SK-N-SH treated with all-trans-retinoic acid at 6 μM for 48 hours (cell line): Measurements from ENCODE around the gene NHEJ1.

Source experiments
- ATAC-seq: fragments of 200-7000 bp; cut with Tn5 transposase; 3 replicates; pipeline ENCODE4 v1.9.1; 2020; ENCODE audit warnings: mild to moderate bottlenecking, moderate library complexity
- ARNTL ChIP-seq: fragments of 450-650 bp; formaldehyde crosslinking; IDR thresholded peaks from 2 replicates; pipeline ENCODE4 v1.5.0; 2020; ENCODE audit warnings: low read depth, mild to moderate bottlenecking, moderate library complexity, borderline replicate concordance
- BACH2 ChIP-seq: fragments of 250-450 bp; sonication (Bioruptor Pico); IDR thresholded peaks from 2 replicates; pipeline ENCODE4 v1.9.0; 2021; ENCODE audit warnings: mild to moderate bottlenecking, borderline replicate concordance
- CREB5 ChIP-seq: fragments of 250-450 bp; sonication (Bioruptor Pico); IDR thresholded peaks from 2 replicates; pipeline ENCODE4 v1.5.1; 2020; ENCODE audit warnings: low read depth, mild to moderate bottlenecking, moderate library complexity
- CSDC2 ChIP-seq: fragments of 250-450 bp; sonication (Bioruptor Pico); IDR thresholded peaks from 2 replicates; pipeline ENCODE4 v1.5.0; 2020; ENCODE audit warnings: mild to moderate bottlenecking, moderate library complexity
- ESRRG ChIP-seq: fragments of 250-450 bp; sonication (Bioruptor Pico); IDR thresholded peaks from 2 replicates; pipeline ENCODE4 v1.6.1; 2021; ENCODE audit warnings: mild to moderate bottlenecking
- GLIS3 ChIP-seq: fragments of 250-450 bp; sonication (Bioruptor Pico); IDR thresholded peaks from 2 replicates; pipeline ENCODE4 v1.5.0; 2020; ENCODE audit warnings: mild to moderate bottlenecking, moderate library complexity
- ISL1 ChIP-seq: fragments of 250-450 bp; sonication (Bioruptor Pico); IDR thresholded peaks from 2 replicates; pipeline ENCODE4 v2.1.2; 2022; ENCODE audit warnings: mild to moderate bottlenecking, moderate library complexity
- OSR1 ChIP-seq: fragments of 250-450 bp; sonication (Bioruptor Pico); IDR thresholded peaks from 2 replicates; pipeline ENCODE4 v1.8.0; 2022; ENCODE audit warnings: moderate library complexity, mild to moderate bottlenecking, inconsistent platforms
- POU6F1 ChIP-seq: fragments of 250-450 bp; sonication (Bioruptor Pico); IDR thresholded peaks from 2 replicates; pipeline ENCODE4 v1.8.0; 2021; ENCODE audit warnings: low read depth, mild to moderate bottlenecking, moderate library complexity, borderline replicate concordance
- PPARA ChIP-seq: fragments of 250-450 bp; sonication (Bioruptor Pico); IDR thresholded peaks from 2 replicates; pipeline ENCODE4 v1.5.0; 2020; ENCODE audit warnings: mild to moderate bottlenecking, borderline replicate concordance
- RARB ChIP-seq: fragments of 250-450 bp; sonication (Bioruptor Pico); IDR thresholded peaks from 2 replicates; pipeline ENCODE4 v1.8.0; 2021; ENCODE audit warnings: mild to moderate bottlenecking, moderate library complexity
- SNAI2 ChIP-seq: fragments of 250-450 bp; sonication (Bioruptor Pico); IDR thresholded peaks from 2 replicates; pipeline ENCODE4 v1.5.0; 2020; ENCODE audit warnings: mild to moderate bottlenecking, moderate library complexity
- TCF4 ChIP-seq: fragments of 250-450 bp; sonication (Bioruptor Pico); IDR thresholded peaks from 2 replicates; pipeline ENCODE4 v1.8.0; 2021; ENCODE audit warnings: mild to moderate bottlenecking, moderate library complexity, borderline replicate concordance
- ZC3H10 ChIP-seq: fragments of 250-450 bp; sonication (Bioruptor Pico); IDR thresholded peaks from 2 replicates; pipeline ENCODE4 v1.5.1; 2021; ENCODE audit warnings: mild to moderate bottlenecking, moderate library complexity
- ZFP3 ChIP-seq: fragments of 250-450 bp; sonication (Bioruptor Pico); IDR thresholded peaks from 2 replicates; pipeline ENCODE4 v1.5.0; 2020; ENCODE audit warnings: mild to moderate bottlenecking, moderate library complexity
- ZFP30 ChIP-seq: fragments of 450-650 bp; formaldehyde crosslinking; IDR thresholded peaks from 2 replicates; pipeline ENCODE4 v1.5.0; 2022; ENCODE audit warnings: mild to moderate bottlenecking, moderate library complexity
- ZNF565 ChIP-seq: fragments of 450-650 bp; formaldehyde crosslinking; conservative IDR thresholded peaks from 2 replicates; pipeline ENCODE4 v1.5.0; 2020; ENCODE audit warnings: low read depth, mild to moderate bottlenecking, moderate library complexity
- ZNF70 ChIP-seq: fragments of 450-650 bp; formaldehyde crosslinking; IDR thresholded peaks from 2 replicates; pipeline ENCODE4 v1.5.0; 2020; ENCODE audit warnings: mild to moderate bottlenecking, moderate library complexity
- ZNF8 ChIP-seq: fragments of 450-650 bp; formaldehyde crosslinking; IDR thresholded peaks from 2 replicates; pipeline ENCODE4 v1.5.0; 2020; ENCODE audit warnings: mild to moderate bottlenecking, moderate library complexity
- TF ChIP-seq, protein P1 (sequence below): fragments of 250-450 bp; sonication (Bioruptor Pico); IDR thresholded peaks from 2 replicates; pipeline ENCODE4 v1.8.0; 2020; ENCODE audit warnings: mild to moderate bottlenecking, moderate library complexity, borderline replicate concordance
- TF ChIP-seq, protein P2 (sequence below): fragments of 250-450 bp; sonication (Bioruptor Pico); IDR thresholded peaks from 2 replicates; pipeline ENCODE4 v1.5.0; 2020; ENCODE audit warnings: mild to moderate bottlenecking, moderate library complexity
- TF ChIP-seq, protein P3 (sequence below): fragments of 250-450 bp; sonication (Bioruptor Pico); IDR thresholded peaks from 2 replicates; pipeline ENCODE4 v1.5.1; 2021; ENCODE audit warnings: mild to moderate bottlenecking, moderate library complexity

NHEJ1 gene

DNA sequence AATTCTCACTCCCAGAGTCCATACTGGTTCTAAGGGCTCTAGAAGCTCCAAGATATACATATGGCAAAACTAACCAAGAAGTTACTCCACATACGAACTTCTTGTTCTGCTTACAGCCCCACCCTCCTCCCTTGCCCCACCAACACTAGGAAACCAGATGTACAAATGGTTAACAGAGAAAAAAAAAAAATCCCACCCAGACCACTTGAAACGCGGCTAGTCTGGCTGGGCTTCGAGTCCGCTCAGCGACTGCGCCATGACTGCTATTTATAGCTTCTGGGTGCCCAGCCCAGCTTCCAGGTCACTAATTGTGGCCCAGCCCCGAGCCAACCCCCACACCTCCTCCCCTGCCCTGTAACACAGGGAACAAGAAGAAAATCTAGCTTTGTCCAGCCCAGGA, 52.9 kb downstream of the NHEJ1 start:
- no peak for ATAC-seq
- no peak for TF ChIP-seq ZFP30 (CRISPR knock-in tag)
- TF ChIP-seq SNAI2, result no peak
- no peak for TF ChIP-seq POU6F1 (CRISPR knock-in tag)
- TF ChIP-seq BACH2 (CRISPR knock-in tag), result no peak
- TF ChIP-seq, protein P1, sequence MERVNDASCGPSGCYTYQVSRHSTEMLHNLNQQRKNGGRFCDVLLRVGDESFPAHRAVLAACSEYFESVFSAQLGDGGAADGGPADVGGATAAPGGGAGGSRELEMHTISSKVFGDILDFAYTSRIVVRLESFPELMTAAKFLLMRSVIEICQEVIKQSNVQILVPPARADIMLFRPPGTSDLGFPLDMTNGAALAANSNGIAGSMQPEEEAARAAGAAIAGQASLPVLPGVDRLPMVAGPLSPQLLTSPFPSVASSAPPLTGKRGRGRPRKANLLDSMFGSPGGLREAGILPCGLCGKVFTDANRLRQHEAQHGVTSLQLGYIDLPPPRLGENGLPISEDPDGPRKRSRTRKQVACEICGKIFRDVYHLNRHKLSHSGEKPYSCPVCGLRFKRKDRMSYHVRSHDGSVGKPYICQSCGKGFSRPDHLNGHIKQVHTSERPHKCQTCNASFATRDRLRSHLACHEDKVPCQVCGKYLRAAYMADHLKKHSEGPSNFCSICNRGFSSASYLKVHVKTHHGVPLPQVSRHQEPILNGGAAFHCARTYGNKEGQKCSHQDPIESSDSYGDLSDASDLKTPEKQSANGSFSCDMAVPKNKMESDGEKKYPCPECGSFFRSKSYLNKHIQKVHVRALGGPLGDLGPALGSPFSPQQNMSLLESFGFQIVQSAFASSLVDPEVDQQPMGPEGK (CRISPR knock-in tag), result no peak
- TF ChIP-seq ZNF8 (CRISPR knock-in tag), result no peak
- no peak for TF ChIP-seq ESRRG (CRISPR knock-in tag)
- TF ChIP-seq CREB5 (CRISPR knock-in tag), result no peak
- TF ChIP-seq ZFP3, result no peak
- TF ChIP-seq GLIS3 (CRISPR knock-in tag), result no peak
- no peak for TF ChIP-seq ARNTL
- TF ChIP-seq ZNF70 (CRISPR knock-in tag), result no peak
- TF ChIP-seq ZNF565, result no peak
- no peak for TF ChIP-seq CSDC2 (CRISPR knock-in tag)
- TF ChIP-seq, protein P2, sequence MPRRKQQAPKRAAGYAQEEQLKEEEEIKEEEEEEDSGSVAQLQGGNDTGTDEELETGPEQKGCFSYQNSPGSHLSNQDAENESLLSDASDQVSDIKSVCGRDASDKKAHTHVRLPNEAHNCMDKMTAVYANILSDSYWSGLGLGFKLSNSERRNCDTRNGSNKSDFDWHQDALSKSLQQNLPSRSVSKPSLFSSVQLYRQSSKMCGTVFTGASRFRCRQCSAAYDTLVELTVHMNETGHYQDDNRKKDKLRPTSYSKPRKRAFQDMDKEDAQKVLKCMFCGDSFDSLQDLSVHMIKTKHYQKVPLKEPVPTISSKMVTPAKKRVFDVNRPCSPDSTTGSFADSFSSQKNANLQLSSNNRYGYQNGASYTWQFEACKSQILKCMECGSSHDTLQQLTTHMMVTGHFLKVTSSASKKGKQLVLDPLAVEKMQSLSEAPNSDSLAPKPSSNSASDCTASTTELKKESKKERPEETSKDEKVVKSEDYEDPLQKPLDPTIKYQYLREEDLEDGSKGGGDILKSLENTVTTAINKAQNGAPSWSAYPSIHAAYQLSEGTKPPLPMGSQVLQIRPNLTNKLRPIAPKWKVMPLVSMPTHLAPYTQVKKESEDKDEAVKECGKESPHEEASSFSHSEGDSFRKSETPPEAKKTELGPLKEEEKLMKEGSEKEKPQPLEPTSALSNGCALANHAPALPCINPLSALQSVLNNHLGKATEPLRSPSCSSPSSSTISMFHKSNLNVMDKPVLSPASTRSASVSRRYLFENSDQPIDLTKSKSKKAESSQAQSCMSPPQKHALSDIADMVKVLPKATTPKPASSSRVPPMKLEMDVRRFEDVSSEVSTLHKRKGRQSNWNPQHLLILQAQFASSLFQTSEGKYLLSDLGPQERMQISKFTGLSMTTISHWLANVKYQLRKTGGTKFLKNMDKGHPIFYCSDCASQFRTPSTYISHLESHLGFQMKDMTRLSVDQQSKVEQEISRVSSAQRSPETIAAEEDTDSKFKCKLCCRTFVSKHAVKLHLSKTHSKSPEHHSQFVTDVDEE (CRISPR knock-in tag), result no peak
- TF ChIP-seq PPARA (CRISPR knock-in tag), result no peak
- TF ChIP-seq ZC3H10 (CRISPR knock-in tag), result no peak
- TF ChIP-seq RARB (CRISPR knock-in tag), result no peak

DNA sequence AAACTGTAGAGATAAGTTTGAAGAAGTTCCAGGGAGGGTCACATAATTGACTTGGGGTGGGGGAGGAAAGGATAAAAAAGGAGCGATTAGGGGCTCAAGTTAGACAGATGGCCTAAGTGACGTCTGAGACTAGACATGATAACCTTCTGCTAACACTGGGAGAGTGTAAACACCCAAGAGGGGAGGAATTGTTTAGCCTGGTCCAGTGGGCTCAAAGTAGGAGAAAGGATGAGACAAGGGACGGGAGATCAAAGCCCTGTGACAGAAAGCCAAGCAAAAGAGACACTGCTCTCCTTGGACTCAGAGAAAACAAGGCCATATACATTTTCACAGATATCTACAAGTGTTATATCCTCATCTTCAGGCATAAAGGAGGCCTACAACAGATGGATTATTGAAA, 54.4 kb downstream of the NHEJ1 start:
- TF ChIP-seq, protein P1 (CRISPR knock-in tag), result no peak
- TF ChIP-seq, protein P3, sequence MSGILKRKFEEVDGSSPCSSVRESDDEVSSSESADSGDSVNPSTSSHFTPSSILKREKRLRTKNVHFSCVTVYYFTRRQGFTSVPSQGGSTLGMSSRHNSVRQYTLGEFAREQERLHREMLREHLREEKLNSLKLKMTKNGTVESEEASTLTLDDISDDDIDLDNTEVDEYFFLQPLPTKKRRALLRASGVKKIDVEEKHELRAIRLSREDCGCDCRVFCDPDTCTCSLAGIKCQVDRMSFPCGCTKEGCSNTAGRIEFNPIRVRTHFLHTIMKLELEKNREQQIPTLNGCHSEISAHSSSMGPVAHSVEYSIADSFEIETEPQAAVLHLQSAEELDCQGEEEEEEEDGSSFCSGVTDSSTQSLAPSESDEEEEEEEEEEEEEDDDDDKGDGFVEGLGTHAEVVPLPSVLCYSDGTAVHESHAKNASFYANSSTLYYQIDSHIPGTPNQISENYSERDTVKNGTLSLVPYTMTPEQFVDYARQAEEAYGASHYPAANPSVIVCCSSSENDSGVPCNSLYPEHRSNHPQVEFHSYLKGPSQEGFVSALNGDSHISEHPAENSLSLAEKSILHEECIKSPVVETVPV (CRISPR knock-in tag), result no peak
- TF ChIP-seq OSR1 (CRISPR knock-in tag) (no peak), ZFP3 (no peak), GLIS3 (CRISPR knock-in tag) (no peak), ZNF70 (CRISPR knock-in tag) (no peak), CSDC2 (CRISPR knock-in tag) (no peak), ZNF8 (CRISPR knock-in tag) (no peak), ARNTL (no peak), ISL1 (CRISPR knock-in tag) (no peak), ZC3H10 (CRISPR knock-in tag) (no peak), BACH2 (CRISPR knock-in tag) (no peak), TCF4 (CRISPR knock-in tag) (no peak), ESRRG (CRISPR knock-in tag) (no peak), PPARA (CRISPR knock-in tag) (no peak), RARB (CRISPR knock-in tag) (no peak)
- no peak for ATAC-seq
